ENCODE data around the gene NAA10. TPM values are rescaled to one million over a fixed set of nuclear protein-coding genes. Genes with fewer than 3 reads are reported as not detected.

NAA10 gene
- total RNA-seq, 1 donor from 2014 or later, result 113 TPM

GRCh38 chrX:153885208-153885787 lies 49.5 kb downstream of the NAA10 start:
- DNase-seq (ENCODE audit: low read depth, low spot score), result no peak

- no peak for DNase-seq (ENCODE audit: low read depth, low spot score)
Measured at GRCh38 chrX:153884590-153884989, 50.2 kb downstream of the NAA10 start.

- DNase-seq (ENCODE audit: low read depth, low spot score), result no peak
Measured at GRCh38 chrX:153884136-153884535, 50.7 kb downstream of the NAA10 start.

- DNase-seq (ENCODE audit: low read depth, low spot score), result no peak
Measured at GRCh38 chrX:153883163-153883843, 51.5 kb downstream of the NAA10 start.

GRCh38 chrX:153882557-153882956 lies 52.3 kb downstream of the NAA10 start:
- DNase-seq (ENCODE audit: low read depth, low spot score), result no peak

GRCh38 chrX:153882086-153882498 lies 52.7 kb downstream of the NAA10 start:
- no peak for DNase-seq (ENCODE audit: low read depth, low spot score)

GRCh38 chrX:153881281-153881680 lies 53.6 kb downstream of the NAA10 start:
- no peak for DNase-seq (ENCODE audit: low read depth, low spot score)

GRCh38 chrX:153880440-153880815 lies 54.4 kb downstream of the NAA10 start:
- no peak for DNase-seq (ENCODE audit: low read depth, low spot score)

- DNase-seq (ENCODE audit: low read depth, low spot score), result no peak
Measured at GRCh38 chrX:153879741-153880439, 54.9 kb downstream of the NAA10 start.

Other genes with a start within 250 kb of the NAA10 start
- 8.6 and 15.9 TPM in 2 replicates for gene SLC6A8, start 247.1 kb downstream of the NAA10 start, total RNA-seq
- 304 and 323 TPM in 2 replicates for gene BCAP31, start 210.7 kb downstream of the NAA10 start, total RNA-seq
- 9.5 and 9.6 TPM in 2 replicates for gene ABCD1, start 210.2 kb downstream of the NAA10 start, total RNA-seq
- gene PLXNB3, start 170.8 kb downstream of the NAA10 start, total RNA-seq, result 3.9 and 5.5 TPM in 2 replicates
- gene SRPK3, start 154.0 kb downstream of the NAA10 start, total RNA-seq, result under 0.01 and 0.07 TPM in 2 replicates
- 41.1 and 58.8 TPM in 2 replicates for gene IDH3G, start 140.7 kb downstream of the NAA10 start, total RNA-seq
- gene SSR4, start 140.4 kb downstream of the NAA10 start, total RNA-seq, result 86.6 and 152 TPM in 2 replicates
- 0.20 and 0.25 TPM in 2 replicates for gene PDZD4, start 104.5 kb downstream of the NAA10 start, total RNA-seq
- 0.11 and 0.13 TPM in 2 replicates for gene L1CAM, start 48.9 kb downstream of the NAA10 start, total RNA-seq
- 0.07 TPM in 1 of 2 replicates, not detected in the other for gene AVPR2, start 30.4 kb downstream of the NAA10 start, total RNA-seq
- gene ARHGAP4, start 8.8 kb downstream of the NAA10 start, total RNA-seq, result 26.5 and 37.0 TPM in 2 replicates
- gene RENBP, start 9.6 kb upstream of the NAA10 start, total RNA-seq, result 4.9 and 8.5 TPM in 2 replicates
- 14.8 and 22.9 TPM in 2 replicates for gene HCFC1, start 36.8 kb upstream of the NAA10 start, total RNA-seq
- 2.9 and 5.3 TPM in 2 replicates for gene TMEM187, start 37.7 kb upstream of the NAA10 start, total RNA-seq
- gene IRAK1, start 84.9 kb upstream of the NAA10 start, total RNA-seq, result 93.2 and 98.0 TPM in 2 replicates
- gene MECP2, start 162.7 kb upstream of the NAA10 start, total RNA-seq, result 20.4 and 21.6 TPM in 2 replicates
- gene OPN1LW, start 209.2 kb upstream of the NAA10 start, total RNA-seq, result not detected in 2 replicates
- not detected in 2 replicates for gene OPN1MW, start 247.6 kb upstream of the NAA10 start, total RNA-seq